H1 (cell line): ENCODE results near the gene MROH2A. TPM values are rescaled to one million over a fixed set of nuclear protein-coding genes. Genes with fewer than 3 reads are reported as not detected.
A peak's percentile ranks its signal among the peaks of the same experiment; 100 is the strongest.

Experiments
- CTCF ChIA-PET: fragments of 300-600 bp; sonication (Branson Sonifier 250); formaldehyde crosslinking; loops from one replicate; lab custom pipeline; 2021; ENCODE audit not compliant: partially characterized antibody; lab: Charles Lee
- POLR2A ChIA-PET: fragments of 300-600 bp; sonication (Branson Sonifier 250); formaldehyde crosslinking; loops from one replicate; lab custom pipeline; 2021; ENCODE audit warnings: inconsistent platforms; ENCODE audit not compliant: partially characterized antibody; lab: Charles Lee
- DNase-seq, 2 experiments: peaks; one replicate each; pipeline versions ENCODE4 v3.0.0 to v3.0.0-alpha.2; 2010 to 2022; ENCODE audit warnings: low spot score in 2 of 2, low read depth in 1 of 2, mixed read lengths in 1 of 2
- FAIRE-seq: peaks from 2 replicates; lab custom pipeline; 2011; peaks lifted over from hg19 to GRCh38; lab: Jason Lieb, UNC
- H2AFZ ChIP-seq: 2 replicates; pipeline ENCODE4 v1.8.1; 2012; ENCODE audit warnings: low read length, inconsistent platforms
- H2AK5ac ChIP-seq: 2 replicates; pipeline ENCODE4 v1.6.1; 2013; ENCODE audit warnings: low read depth, low read length
- H2BK120ac ChIP-seq: replicated peaks from 2 replicates; pipeline ENCODE3; 2013; ENCODE audit warnings: low read depth, low read length, inconsistent platforms
- H2BK12ac ChIP-seq: 2 replicates; pipeline ENCODE4 v1.6.1; 2013; ENCODE audit warnings: low read depth, low read length
- H2BK15ac ChIP-seq: 2 replicates; pipeline ENCODE4 v1.6.1; 2013; ENCODE audit warnings: low read length
- H2BK20ac ChIP-seq: 2 replicates; pipeline ENCODE4 v1.6.1; 2013; ENCODE audit warnings: low read length
- H2BK5ac ChIP-seq: 2 replicates; pipeline ENCODE4 v1.6.1; 2013; ENCODE audit warnings: low read depth, low read length
- H3K14ac ChIP-seq: 2 replicates; pipeline ENCODE4 v1.6.1; 2013; ENCODE audit warnings: inconsistent platforms; ENCODE audit not compliant: insufficient read length
- H3K18ac ChIP-seq: 2 replicates; pipeline ENCODE4 v1.6.1; 2013; ENCODE audit warnings: low read length; ENCODE audit errors: extremely low read depth
- H3K23ac ChIP-seq: 2 replicates; pipeline ENCODE4 v1.6.1; 2013; ENCODE audit warnings: inconsistent platforms; ENCODE audit not compliant: insufficient read length
- H3K23me2 ChIP-seq: 2 replicates; pipeline ENCODE4 v1.6.1; 2013; ENCODE audit warnings: low read depth, low read length
- H3K27ac ChIP-seq: 2 replicates; pipeline ENCODE4 v1.6.1; 2011; ENCODE audit warnings: low read depth, low read length, inconsistent platforms
- H3K27me3 ChIP-seq, 4 experiments: replicated peaks in 1 of 4; 1 replicate in 1 of 4; 2 replicates in 3 of 4; pipeline versions ENCODE4 v1.6.1 to v1.8.1; 2011 to 2013; ENCODE audit warnings: low read length in 3 of 4, mild to moderate bottlenecking in 3 of 4, inconsistent platforms in 2 of 4, mixed read lengths in 2 of 4, moderate library complexity in 1 of 4; ENCODE audit not compliant: control insufficient read depth in 3 of 4, insufficient read depth in 3 of 4; ENCODE audit errors: extremely low read depth in 1 of 4
- H3K36me3 ChIP-seq, 4 experiments: 2 replicates each; pipeline versions ENCODE4 v1.6.1 to v1.8.1; 2011 to 2013; ENCODE audit warnings: mild to moderate bottlenecking in 4 of 4, low read length in 3 of 4, moderate library complexity in 2 of 4, control low read depth in 1 of 4, inconsistent platforms in 1 of 4; ENCODE audit not compliant: insufficient read depth in 4 of 4, control insufficient read depth in 2 of 4
- H3K4ac ChIP-seq: replicated peaks from 2 replicates; pipeline ENCODE3; 2013; ENCODE audit warnings: low read length, low read depth, mixed read lengths, inconsistent platforms; ENCODE audit not compliant: insufficient read length
- H3K4me1 ChIP-seq, 4 experiments: replicated peaks in 1 of 4; 1 replicate in 1 of 4; 2 replicates in 3 of 4; pipeline versions ENCODE4 v1.6.1 to v1.8.1; 2011 to 2013; ENCODE audit warnings: low read length in 3 of 4, inconsistent platforms in 2 of 4, mixed read lengths in 1 of 4; ENCODE audit not compliant: insufficient read depth in 4 of 4, control insufficient read depth in 3 of 4
- H3K4me2 ChIP-seq, 2 experiments: 2 replicates each; pipeline versions ENCODE4 v1.6.1 to v1.8.1; 2011 to 2013; ENCODE audit warnings: low read depth in 2 of 2, low read length in 2 of 2, control low read depth in 1 of 2, inconsistent platforms in 1 of 2, mild to moderate bottlenecking in 1 of 2; ENCODE audit not compliant: insufficient read depth in 1 of 2
- H3K4me3 ChIP-seq, 4 experiments: fragments of 200-600, 300-600 bp in 1 of 4; sonication (generic), shearing (Covaris generic), sonication (Bioruptor Twin) in 1 of 4; 2 replicates each; pipeline versions ENCODE4 v1.5.1 to v1.8.1; 2011 to 2016; ENCODE audit warnings: low read length in 4 of 4, low read depth in 3 of 4, control low read depth in 2 of 4, inconsistent platforms in 2 of 4, mild to moderate bottlenecking in 2 of 4, mixed read lengths in 1 of 4, moderate library complexity in 1 of 4; ENCODE audit not compliant: insufficient read depth in 2 of 4; ENCODE audit errors: extremely low read depth in 1 of 4
- H3K56ac ChIP-seq: replicated peaks from 2 replicates; pipeline ENCODE3; 2013; ENCODE audit warnings: low read depth, mild to moderate bottlenecking, mixed read lengths, low read length, inconsistent platforms; ENCODE audit not compliant: insufficient read length
- H3K79me1 ChIP-seq: 2 replicates; pipeline ENCODE4 v1.6.1; 2013; ENCODE audit warnings: low read depth, low read length, control low read depth
- H3K79me2 ChIP-seq, 2 experiments: 2 replicates each; pipeline versions ENCODE4 v1.6.1 to v1.8.1; 2012 to 2013; ENCODE audit warnings: low read length in 2 of 2, mild to moderate bottlenecking in 2 of 2, inconsistent platforms in 1 of 2; ENCODE audit not compliant: insufficient read depth in 2 of 2, control insufficient read depth in 1 of 2
- H3K9ac ChIP-seq, 4 experiments: replicated peaks in 1 of 4; 1 replicate in 1 of 4; 2 replicates in 3 of 4; pipeline versions ENCODE4 v1.6.1 to v1.8.1; 2011 to 2013; ENCODE audit warnings: low read depth in 3 of 4, low read length in 3 of 4, control low read depth in 2 of 4, mild to moderate bottlenecking in 2 of 4, moderate library complexity in 2 of 4, inconsistent platforms in 1 of 4; ENCODE audit errors: extremely low read depth in 1 of 4
- H3K9me3 ChIP-seq, 2 experiments: 2 replicates each; pipeline versions ENCODE4 v1.6.1 to v1.8.1; 2012 to 2013; ENCODE audit warnings: mild to moderate bottlenecking in 2 of 2, moderate library complexity in 2 of 2, control low read depth in 1 of 2, inconsistent platforms in 1 of 2, low read depth in 1 of 2, low read length in 1 of 2, mixed read lengths in 1 of 2; ENCODE audit not compliant: insufficient read depth in 2 of 2
- H4K20me1 ChIP-seq, 2 experiments: replicated peaks in 1 of 2; 2 replicates each; pipeline versions ENCODE3 to v1.8.1; 2011 to 2013; ENCODE audit warnings: inconsistent platforms in 2 of 2, low read length in 2 of 2, mild to moderate bottlenecking in 1 of 2; ENCODE audit not compliant: insufficient read depth in 2 of 2, control insufficient read depth in 1 of 2
- H4K5ac ChIP-seq: 2 replicates; pipeline ENCODE4 v1.6.1; 2013; ENCODE audit warnings: low read length, low read depth, mixed read lengths, inconsistent platforms; ENCODE audit not compliant: insufficient read length
- H4K8ac ChIP-seq: 2 replicates; pipeline ENCODE4 v1.8.0; 2013; ENCODE audit warnings: mild to moderate bottlenecking, moderate library complexity, low read length, inconsistent platforms; ENCODE audit not compliant: insufficient read depth; ENCODE audit errors: extremely low read depth
- H4K91ac ChIP-seq: replicated peaks from 2 replicates; pipeline ENCODE3; 2013; ENCODE audit warnings: low read length, mixed read lengths, inconsistent platforms; ENCODE audit not compliant: insufficient read length
- CBX8 ChIP-seq: fragments of 300-800, 300-1000 bp; sonication (generic); IDR thresholded peaks from 2 replicates; pipeline ENCODE4 v1.7.1; 2016; ENCODE audit warnings: low read depth, low read length, borderline replicate concordance
- GTF2F1 ChIP-seq: IDR thresholded peaks from 2 replicates; pipeline ENCODE4 v1.6.1; 2012; ENCODE audit warnings: low read depth, low read length, improper control_type of control experiment, borderline replicate concordance
- SIN3A ChIP-seq, 2 experiments: IDR thresholded peaks in 1 of 2; conservative IDR thresholded peaks in 1 of 2; 2 replicates each; pipeline ENCODE4 v1.6.1; 2011 to 2012; ENCODE audit warnings: low read length in 2 of 2, improper control_type of control experiment in 1 of 2, low read depth in 1 of 2, mild to moderate bottlenecking in 1 of 2
- SP1 ChIP-seq: IDR thresholded peaks from 2 replicates; pipeline ENCODE4 v1.6.1; 2011; ENCODE audit warnings: low read depth, low read length
- TAF1 ChIP-seq: IDR thresholded peaks from 2 replicates; pipeline ENCODE4 v1.6.1; 2011; ENCODE audit warnings: mild to moderate bottlenecking, low read depth, low read length
- WGBS, 2 experiments: shearing (Covaris generic) in 1 of 2; methylation state at CpG; one replicate each; pipeline versions ENCODE4 v1.1.6 to v1.1.7; 2013 to 2015; ENCODE audit warnings: low lambda C conversion rate in 2 of 2, mixed read lengths in 2 of 2, inconsistent platforms in 1 of 2, low coverage in 1 of 2, missing lambda C conversion rate in 1 of 2; ENCODE audit not compliant: insufficient replicate concordance in 2 of 2, insufficient coverage in 1 of 2, insufficient read length in 1 of 2; ENCODE audit errors: extremely low coverage in 1 of 2, missing lambda C conversion rate in 1 of 2; 5-methylcytosine and 5-hydroxymethylcytosine counted together
- polyA plus RNA-seq, 7 experiments: library from polyadenylated mRNA; depleted of rRNA in 3 of 7; stranded (reverse) in 5 of 7; unstranded in 2 of 7; fragments of >200 nt in 5 of 7; fragments of 200-250 nt in 2 of 7; gene quantifications; 1 replicate in 5 of 7; 2 replicates in 1 of 7; 4 replicates in 1 of 7; pipeline versions ENCODE4 v1.2.1 to v1.2.3, GENCODE V29; 2011 to 2013; ENCODE audit warnings: missing spikeins in 2 of 7, mixed read lengths in 2 of 7
- total RNA-seq: library from RNA; stranded (reverse); fragmentation: NEBNext Ultra II Directional; extraction: Animal tissue kit (Norgen Biotek cat#: 25700); gene quantifications from 2 replicates; pipeline ENCODE4 v1.2.1, GENCODE V29; 2021

Gene MROH2A
- total and polyA plus RNA-seq, 2 of the 8 experiments (the other 6 are each of a cell fraction or from before 2014, with no cell fraction given): not detected

DNA sequence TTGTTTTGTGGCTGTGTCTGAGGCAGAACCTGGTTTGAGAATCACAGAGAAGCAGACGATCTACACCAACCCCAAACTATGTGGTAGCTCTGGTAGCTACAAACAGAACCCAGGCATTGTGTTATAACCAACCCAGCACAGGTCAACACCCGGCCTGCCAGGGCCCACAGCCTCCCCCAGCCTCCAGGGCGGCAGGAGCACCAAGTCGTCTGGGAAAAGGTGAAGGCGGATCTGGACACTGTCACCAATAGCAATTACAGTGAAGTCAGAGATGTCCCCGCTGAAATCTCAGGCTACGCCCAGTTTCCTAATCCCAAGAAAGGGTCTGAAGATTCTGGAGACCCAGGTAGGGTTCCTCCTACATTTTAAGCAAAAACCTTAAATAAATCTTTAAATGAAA, 72.6 kb downstream of the MROH2A start:
- no peak overlapping the region for H2AFZ ChIP-seq
- 93% methylated on average over 7 of the region's 7 CpGs; no CpG with 5 or more reads in 1 of the 2 experiments for WGBS, 2 experiments
- H3K14ac ChIP-seq: no peak overlapping the region
- CTCF ChIA-PET: no interaction called here
- H2BK20ac ChIP-seq: no peak overlapping the region
- no peak overlapping the region for H2BK15ac ChIP-seq
- no peak overlapping the region for H3K4ac ChIP-seq
- TF ChIP-seq SP1 (no peak), TAF1 (no peak), GTF2F1 (no peak), SIN3A (conservative IDR thresholded peaks at IDR 0.05 in 1 of 2, IDR thresholded peaks at IDR 0.05 in 1 of 2; ENCODE audit: low read depth in 1 of 2, low read length in 2 of 2) (no peak), CBX8 (no peak)
- H3K36me3 ChIP-seq: peaks cover 46 to 74% (median 55%) of the 10 kb centered on the region in 4 experiments
- no peak overlapping the region for H3K4me3 ChIP-seq
- no peak overlapping the region for H3K23ac ChIP-seq
- H2BK120ac ChIP-seq: no peak overlapping the region
- FAIRE-seq (no peak), DNase-seq (no peak)
- H3K79me2 ChIP-seq: peaks cover 21 to 53% of the 10 kb centered on the region in 2 experiments
- peaks cover 3% of the 10 kb centered on the region; the same call in 1 of the 2 replicates for H3K79me1 ChIP-seq
- no peaks in the 10 kb centered on the region for H3K9me3 ChIP-seq
- H3K23me2 ChIP-seq: peaks cover 7% of the 10 kb centered on the region
- no peak overlapping the region for H3K4me2 ChIP-seq
- peaks cover 9 to 12% of the 10 kb centered on the region in 2 experiments for H4K20me1 ChIP-seq
- H3K27me3 ChIP-seq: no peaks in the 10 kb centered on the region
- H2BK5ac ChIP-seq: no peak overlapping the region
- H4K91ac ChIP-seq: no peak overlapping the region
- no peak overlapping the region for H4K5ac ChIP-seq
- H3K4me1 ChIP-seq: peaks cover 0 to 5% (median 2%) of the 10 kb centered on the region in 4 experiments; a peak in 4 of 7 replicates
- H2AK5ac ChIP-seq: no peak overlapping the region
- no peak overlapping the region for H4K8ac ChIP-seq
- H3K27ac ChIP-seq: no peak overlapping the region
- H3K9ac ChIP-seq: peak overlapping the region in 1 of 4 experiments; percentile 18; a peak in 1 of 7 replicates
- no peak overlapping the region for H3K56ac ChIP-seq
- no peak overlapping the region for H2BK12ac ChIP-seq
- POLR2A ChIA-PET: interaction anchor here (1.2 to 1.5 kb wide), 2 partner anchors 14 to 16 kb away, joined by 3 read pairs; no protein-coding TSS in a partner anchor
- no peak overlapping the region for H3K18ac ChIP-seq
